ENCODE data around the gene L2HGDH.
A peak's percentile ranks its signal among the peaks of the same experiment; 100 is the strongest.
"Not testable (repeated sequence)": the region's sequence is repeated elsewhere in the genome, so short reads cannot be mapped to it uniquely, and the experiment has no call there.

Gene L2HGDH

GRCh38 chr14:50339178-50339804 is 27.3 kb upstream of the L2HGDH start:
- peak; percentile 10 for DNase-seq

GRCh38 chr14:50338587-50338986 is 26.6 kb upstream of the L2HGDH start:
- no peak for DNase-seq

GRCh38 chr14:50335989-50336824 is 24.2 kb upstream of the L2HGDH start:
- peak; percentile 49 for DNase-seq

- DNase-seq = peak; percentile 91
These were observed 23.4 kb upstream of the L2HGDH start for GRCh38 chr14:50335389-50335788.

GRCh38 chr14:50334211-50334610 is 22.2 kb upstream of the L2HGDH start:
- DNase-seq = peak; percentile 3

- DNase-seq = no peak
These were observed 21.0 kb upstream of the L2HGDH start for GRCh38 chr14:50333014-50333509.

GRCh38 chr14:50331596-50331995 is 19.6 kb upstream of the L2HGDH start:
- DNase-seq = no peak

GRCh38 chr14:50321009-50321660 is 9.1 kb upstream of the L2HGDH start:
- peak; percentile 95 for DNase-seq

- peak; percentile 12 for DNase-seq
These were observed 8.3 kb upstream of the L2HGDH start for GRCh38 chr14:50320283-50320682.

GRCh38 chr14:50319721-50320120 is 7.7 kb upstream of the L2HGDH start:
- DNase-seq = no peak

GRCh38 chr14:50319293-50319692 is 7.3 kb upstream of the L2HGDH start:
- DNase-seq = no peak

- DNase-seq = peak; percentile 34
These were observed 6.1 kb upstream of the L2HGDH start for GRCh38 chr14:50318031-50318626.

- DNase-seq = not testable (repeated sequence)
These were observed 2.1 kb upstream of the L2HGDH start for GRCh38 chr14:50314098-50314497.

- DNase-seq = no peak
These were observed 665 bp upstream of the L2HGDH start for GRCh38 chr14:50312734-50313054.

- peak; percentile 52 for DNase-seq
These were observed 575 bp downstream of the L2HGDH start for GRCh38 chr14:50311337-50311971.

GRCh38 chr14:50310445-50310844 is 1.6 kb downstream of the L2HGDH start:
- DNase-seq = no peak

- DNase-seq = peak; percentile 48
These were observed 3.6 kb downstream of the L2HGDH start for GRCh38 chr14:50308363-50308915.

GRCh38 chr14:50303744-50304471 is 8.1 kb downstream of the L2HGDH start:
- DNase-seq = no peak

- no peak for DNase-seq
These were observed 10.1 kb downstream of the L2HGDH start for GRCh38 chr14:50301914-50302313.

GRCh38 chr14:50299585-50299984 is 12.4 kb downstream of the L2HGDH start:
- no peak for DNase-seq

GRCh38 chr14:50290306-50290705 is 21.7 kb downstream of the L2HGDH start:
- no peak for DNase-seq

- no peak for DNase-seq
These were observed 23.9 kb downstream of the L2HGDH start for GRCh38 chr14:50288146-50288545.

All from DMS53 (cell line).